Upper lobe of left lung (tissue), 6 donors: ENCODE data around the gene KLHL8. TPM values are rescaled to one million over a fixed set of nuclear protein-coding genes. Genes with fewer than 3 reads are reported as not detected.

Experiments
- ATAC-seq, 2 donors: fragments of 200-7000 bp; cut with Tn5 transposase; one replicate each; pipeline ENCODE4 v1.9.1; 2022; ENCODE audit warnings: mild to moderate bottlenecking in 2 of 2, moderate library complexity in 2 of 2; ENCODE audit not compliant: low FRiP score in 2 of 2
- DNase-seq, 2 donors: peaks; one replicate each; pipeline ENCODE4 v3.0.0-alpha.2; 2019 to 2020
- H3K27ac ChIP-seq, 4 donors: fragments of 200-600 bp; sonication (generic); one replicate each; pipeline ENCODE4 v1.5.1; 2016 to 2019
- H3K27me3 ChIP-seq, 4 donors: fragments of 200-600 bp; sonication (generic); one replicate each; pipeline ENCODE4 v1.5.1; 2017 to 2019
- H3K36me3 ChIP-seq, 4 donors: fragments of 200-600 bp; sonication (generic); one replicate each; pipeline ENCODE4 v1.5.1; 2016 to 2019
- H3K4me1 ChIP-seq, 4 donors: fragments of 200-600 bp; sonication (generic); one replicate each; pipeline ENCODE4 v1.5.1; 2018 to 2019
- H3K4me3 ChIP-seq, 4 donors: fragments of 200-600 bp; sonication (generic); one replicate each; pipeline ENCODE4 v1.5.1; 2017 to 2019; ENCODE audit warnings: mild to moderate bottlenecking in 2 of 4, moderate library complexity in 1 of 4
- H3K9me3 ChIP-seq, 4 donors: fragments of 200-600 bp; sonication (generic); one replicate each; pipeline ENCODE4 v1.5.1; 2018 to 2019
- EP300 ChIP-seq, 4 donors: sonication (generic); formaldehyde crosslinking; IDR thresholded peaks; one replicate each; pipeline ENCODE4 v1.5.1; 2017; ENCODE audit warnings: antibody characterized with exemption in 4 of 4, control low read depth in 2 of 4
- POLR2A ChIP-seq, 4 donors: fragments of 450-650 bp; IDR thresholded peaks; one replicate each; pipeline ENCODE4 v1.5.1; 2016 to 2017; ENCODE audit warnings: antibody characterized with exemption in 4 of 4, mild to moderate bottlenecking in 2 of 4
- POLR2AphosphoS5 ChIP-seq, 2 donors: sonication (generic); formaldehyde crosslinking; IDR thresholded peaks; one replicate each; pipeline ENCODE4 v1.5.1; 2017; ENCODE audit warnings: antibody characterized with exemption in 2 of 2
- WGBS, 2 donors: methylation state at CpG; one replicate each; pipeline ENCODE4 v1.1.5; 2017 to 2018; 5-methylcytosine and 5-hydroxymethylcytosine counted together
- total RNA-seq, 6 donors: library from RNA; depleted of rRNA in 4 of 6; stranded (reverse); fragments of >200 nt in 4 of 6; gene quantifications; one replicate each; pipeline versions ENCODE4 v1.1.0 to v1.2.1, GENCODE V29; 2016 to 2021
- TF ChIP-seq, protein P1 (sequence below), 6 experiments: fragments of 450-650 bp in 4 of 6; fragments of 200-600 bp in 2 of 6; sonication (generic) in 2 of 6; IDR thresholded peaks; one replicate each; pipeline ENCODE4 v1.5.1; 2016 to 2019; ENCODE audit warnings: antibody characterized with exemption in 6 of 6
- donor health status: DM: no; HTN: no; CAD: no; lungs with moderate emphysema.
- donor health status: DM: no; HTN: yes; CAD: no; lungs with severe emphysema.

The KLHL8 gene
- total RNA-seq, 6 donors from 2014 or later = 8.2 to 18.8 (median 11.9) TPM

- WGBS, 2 donors = 67 to 73% methylated on average over 2 of the region's 2 CpGs
Observed at GRCh38 chr4:87133183-87133582, 87.2 kb downstream of the KLHL8 start.

DNA sequence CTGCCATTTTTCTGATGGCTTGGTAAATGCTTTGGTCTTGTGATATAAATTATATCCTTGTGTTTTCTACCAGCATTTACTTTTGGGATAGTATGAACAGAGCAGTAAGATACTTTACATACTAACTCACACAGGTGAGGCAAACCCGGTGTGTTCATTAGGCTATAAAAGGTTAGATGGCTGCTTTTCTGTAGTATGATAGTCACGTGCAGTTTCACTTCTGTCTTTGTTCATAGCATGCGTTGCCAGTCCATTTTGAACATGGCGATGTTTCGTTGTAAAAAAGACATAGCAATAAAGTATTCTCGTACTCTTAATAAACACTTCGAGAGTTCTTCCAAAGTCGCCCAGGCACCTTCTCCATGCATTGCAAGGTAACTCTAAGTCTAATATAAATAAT lies 88.4 kb downstream of the KLHL8 start:
- Histone ChIP-seq H3K4me1 (peaks cover 0 to 9% (median 0%) of the 10 kb centered on the region in 4 donors), H3K27ac (no peak overlapping the region), H3K36me3 (peaks cover 33 to 99% (median 66%) of the 10 kb centered on the region in 4 donors), H3K4me3 (no peak overlapping the region), H3K27me3 (no peaks in the 10 kb centered on the region), H3K9me3 (no peaks in the 10 kb centered on the region)
- TF ChIP-seq EP300 (IDR thresholded peaks at IDR 0.05) = no peak
- TF ChIP-seq, protein P1, sequence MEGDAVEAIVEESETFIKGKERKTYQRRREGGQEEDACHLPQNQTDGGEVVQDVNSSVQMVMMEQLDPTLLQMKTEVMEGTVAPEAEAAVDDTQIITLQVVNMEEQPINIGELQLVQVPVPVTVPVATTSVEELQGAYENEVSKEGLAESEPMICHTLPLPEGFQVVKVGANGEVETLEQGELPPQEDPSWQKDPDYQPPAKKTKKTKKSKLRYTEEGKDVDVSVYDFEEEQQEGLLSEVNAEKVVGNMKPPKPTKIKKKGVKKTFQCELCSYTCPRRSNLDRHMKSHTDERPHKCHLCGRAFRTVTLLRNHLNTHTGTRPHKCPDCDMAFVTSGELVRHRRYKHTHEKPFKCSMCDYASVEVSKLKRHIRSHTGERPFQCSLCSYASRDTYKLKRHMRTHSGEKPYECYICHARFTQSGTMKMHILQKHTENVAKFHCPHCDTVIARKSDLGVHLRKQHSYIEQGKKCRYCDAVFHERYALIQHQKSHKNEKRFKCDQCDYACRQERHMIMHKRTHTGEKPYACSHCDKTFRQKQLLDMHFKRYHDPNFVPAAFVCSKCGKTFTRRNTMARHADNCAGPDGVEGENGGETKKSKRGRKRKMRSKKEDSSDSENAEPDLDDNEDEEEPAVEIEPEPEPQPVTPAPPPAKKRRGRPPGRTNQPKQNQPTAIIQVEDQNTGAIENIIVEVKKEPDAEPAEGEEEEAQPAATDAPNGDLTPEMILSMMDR (IDR thresholded peaks at IDR 0.05) = no peak
- no peak for TF ChIP-seq POLR2A (IDR thresholded peaks at IDR 0.05)
- TF ChIP-seq POLR2AphosphoS5 (IDR thresholded peaks at IDR 0.05) = no peak
- no peak for ATAC-seq
- no peak for DNase-seq
- 92 to 94% methylated on average over 8 of the region's 8 CpGs for WGBS, 2 donors

More at GRCh38 chr4:87133183-87133582, 87.2 kb downstream of the KLHL8 start:
- H3K36me3 ChIP-seq = peaks cover 26 to 99% (median 58%) of the 10 kb centered on the region in 4 donors
- ATAC-seq (no peak), DNase-seq (no peak)
- no peaks in the 10 kb centered on the region for H3K9me3 ChIP-seq
- H3K27me3 ChIP-seq = no peaks in the 10 kb centered on the region
- peaks cover 0 to 9% (median 0%) of the 10 kb centered on the region in 4 donors for H3K4me1 ChIP-seq
- TF ChIP-seq EP300 (IDR thresholded peaks at IDR 0.05) (no peak), POLR2AphosphoS5 (IDR thresholded peaks at IDR 0.05) (no peak)
- TF ChIP-seq, protein P1 (IDR thresholded peaks at IDR 0.05) = no peak
- no peak overlapping the region for H3K27ac ChIP-seq
- H3K4me3 ChIP-seq = no peak overlapping the region

GRCh38 chr4:87130985-87131703 lies 89.3 kb downstream of the KLHL8 start:
- Histone ChIP-seq H3K4me1 (peaks cover 0 to 9% (median 0%) of the 10 kb centered on the region in 4 donors), H3K4me3 (no peak overlapping the region), H3K9me3 (no peaks in the 10 kb centered on the region), H3K27ac (peak overlapping the region in 3 of 4 donors; percentile 19 to 49 (median 19)), H3K36me3 (peaks cover 30 to 99% (median 65%) of the 10 kb centered on the region in 4 donors), H3K27me3 (no peaks in the 10 kb centered on the region)
- TF ChIP-seq POLR2A (IDR thresholded peaks at IDR 0.05) (no peak), EP300 (IDR thresholded peaks at IDR 0.05) (no peak), POLR2AphosphoS5 (IDR thresholded peaks at IDR 0.05) (no peak)
- TF ChIP-seq, protein P1 (IDR thresholded peaks at IDR 0.05) = no peak
- 64 to 83% methylated on average over 7 of the region's 7 CpGs for WGBS, 2 donors
- peak; percentile 53 to 74 for ATAC-seq
- DNase-seq = no peak

GRCh38 chr4:87129681-87130080 lies 90.7 kb downstream of the KLHL8 start:
- Histone ChIP-seq H3K36me3 (peaks cover 36 to 99% (median 62%) of the 10 kb centered on the region in 4 donors), H3K4me3 (no peak overlapping the region), H3K27ac (no peak overlapping the region)

More at GRCh38 chr4:87129681-87130080, 90.7 kb downstream of the KLHL8 start:
- no peak for DNase-seq
- Histone ChIP-seq H3K27me3 (no peaks in the 10 kb centered on the region), H3K9me3 (no peaks in the 10 kb centered on the region), H3K4me1 (peaks cover 0 to 9% (median 0%) of the 10 kb centered on the region in 4 donors)
- TF ChIP-seq, protein P1 (IDR thresholded peaks at IDR 0.05) = no peak
- TF ChIP-seq EP300 (IDR thresholded peaks at IDR 0.05) (no peak), POLR2A (IDR thresholded peaks at IDR 0.05) (no peak), POLR2AphosphoS5 (IDR thresholded peaks at IDR 0.05) (no peak)
- no peak for ATAC-seq
- WGBS, 2 donors = 94 to 98% methylated on average over 6 of the region's 6 CpGs
